GM21515 (cell line): ENCODE data around the gene CYP4F12.

Experiments used
- ATAC-seq: cut with Tn5 transposase; IDR thresholded peaks from one replicate; pipeline ENCODE4 v1.9.1; 2021; ENCODE audit not compliant: unreplicated experiment

CYP4F12 gene

DNA sequence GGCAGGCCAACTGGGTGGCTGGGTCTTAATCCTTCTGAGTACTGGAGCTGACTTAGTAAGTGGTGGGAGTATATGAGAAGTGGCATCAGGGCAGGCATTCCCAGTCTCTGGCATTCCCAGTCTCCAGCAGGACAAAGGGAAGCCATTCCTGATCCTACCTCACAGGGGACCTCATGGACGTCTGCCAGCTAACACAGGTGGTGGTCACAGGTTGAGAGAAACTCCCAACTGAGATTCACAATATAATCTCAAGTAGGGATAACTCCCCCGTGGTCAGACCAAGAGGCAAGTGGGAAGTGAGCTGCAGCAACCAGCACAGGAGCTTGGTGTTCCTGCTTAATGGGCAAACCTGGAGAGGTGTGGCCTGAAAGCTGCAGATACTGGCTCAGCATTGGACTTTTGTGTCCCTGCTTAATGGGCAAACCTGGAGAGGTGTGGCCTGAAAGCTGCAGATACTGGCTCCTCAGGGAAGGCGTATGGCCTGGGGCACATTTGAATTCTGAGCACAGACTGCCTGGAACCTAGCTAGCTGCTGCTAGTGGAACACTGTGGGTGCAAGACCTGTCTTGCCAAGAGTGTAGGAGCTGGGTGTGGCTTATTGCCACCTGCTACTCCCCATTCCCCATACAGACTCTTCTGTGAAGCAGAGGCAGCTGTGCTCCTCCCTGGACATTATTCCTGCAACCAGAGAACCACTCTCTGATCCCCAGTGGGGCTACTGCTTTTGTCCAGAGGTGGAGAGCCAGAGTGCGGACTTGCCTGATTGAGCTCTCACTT, 29.1 kb downstream of the CYP4F12 start:
- no peak for ATAC-seq

DNA sequence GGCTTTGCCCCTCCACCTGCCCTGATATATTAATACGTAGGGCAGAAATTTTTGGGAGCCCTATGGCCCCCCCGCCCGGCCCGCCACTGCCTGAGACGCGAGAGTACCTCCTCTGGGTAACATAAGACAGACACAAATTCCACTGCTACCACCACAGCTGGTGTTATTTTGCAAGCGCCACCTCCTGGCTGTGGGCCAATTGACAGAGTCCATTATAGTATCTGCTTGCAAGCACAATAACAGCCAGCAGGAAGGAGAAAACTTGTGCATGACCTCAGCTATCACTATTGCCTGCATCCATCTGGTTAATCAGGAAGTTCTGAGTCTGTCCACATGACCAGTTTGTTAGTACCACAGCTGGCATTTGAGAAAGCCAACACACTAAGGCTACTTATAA, 29.6 kb downstream of the CYP4F12 start:
- no peak for ATAC-seq

DNA sequence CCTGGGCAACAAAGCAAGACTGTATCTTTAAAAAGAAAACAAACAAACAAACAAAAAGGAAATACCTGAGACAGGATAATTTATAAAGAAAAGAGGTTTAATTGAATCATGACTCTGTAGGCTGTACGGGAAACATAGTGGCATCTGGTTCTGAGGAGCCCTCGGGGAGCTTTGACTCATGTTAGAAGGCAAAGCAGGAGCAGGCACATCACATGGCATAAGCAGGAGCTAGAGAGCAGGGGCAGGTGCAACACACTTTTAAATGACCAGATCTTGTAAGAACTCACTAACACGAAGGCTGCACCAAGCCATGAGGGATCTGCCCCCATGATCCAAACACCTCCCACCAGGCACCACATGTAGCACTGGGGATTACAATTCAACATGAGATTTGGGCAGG, 41.8 kb downstream of the CYP4F12 start:
- ATAC-seq: no peak

DNA sequence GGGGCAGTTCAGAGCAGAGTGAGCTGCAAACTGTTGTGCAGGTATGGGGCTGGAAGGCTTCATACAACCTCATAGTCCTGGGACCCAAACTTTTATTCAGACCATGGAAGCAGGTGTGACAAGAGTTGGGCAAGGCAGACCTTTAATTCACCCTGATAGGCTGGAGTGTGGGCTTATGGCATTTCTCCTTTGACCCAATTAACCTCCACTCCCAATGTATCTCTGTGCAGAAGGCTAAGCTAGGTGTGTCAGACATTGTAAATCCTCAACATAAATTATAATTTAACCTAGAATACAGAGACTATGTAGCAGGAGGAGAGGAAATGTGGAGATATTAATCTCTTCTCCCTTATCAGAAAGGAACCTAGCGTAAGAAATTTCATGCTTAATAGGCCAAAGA, 42.8 kb downstream of the CYP4F12 start:
- no peak for ATAC-seq

DNA sequence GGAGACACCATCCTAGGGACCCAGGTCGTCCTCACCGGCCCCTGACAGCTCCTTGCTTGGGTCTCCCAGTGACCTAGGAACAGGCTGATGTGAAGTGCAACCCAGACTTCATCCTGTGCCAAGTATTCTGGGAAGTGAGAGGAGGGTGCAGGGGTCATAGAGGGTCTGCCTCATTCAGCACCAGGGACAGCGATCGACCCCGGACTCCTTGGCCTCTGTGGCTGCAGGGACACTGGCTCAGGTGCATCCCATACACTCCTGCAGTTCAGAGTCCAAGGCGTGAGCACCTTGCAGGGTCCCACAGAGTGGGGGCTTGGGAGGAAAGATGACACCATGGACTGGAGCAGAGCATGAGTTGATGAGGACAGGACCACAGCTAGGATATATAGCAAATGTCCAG, 44.9 kb downstream of the CYP4F12 start:
- no peak for ATAC-seq

DNA sequence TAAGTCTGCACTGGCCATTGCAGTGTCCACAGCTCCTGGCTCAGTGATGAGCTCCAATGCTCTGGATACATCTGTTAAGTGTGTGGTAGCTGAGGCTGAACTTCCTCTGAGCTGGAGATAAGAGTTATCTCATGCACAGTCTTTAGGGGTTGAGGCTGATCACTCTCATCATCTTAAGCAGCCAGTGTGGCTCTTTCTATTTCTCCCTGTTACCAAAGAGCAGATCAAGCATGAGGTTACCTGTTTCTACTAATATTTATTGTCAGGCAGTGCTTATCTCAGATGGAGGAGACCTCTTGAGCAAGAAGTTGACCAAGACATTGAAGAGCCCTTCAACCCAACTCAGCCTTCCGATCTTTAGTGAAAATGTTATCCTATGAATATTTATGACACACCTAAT, 48.4 kb downstream of the CYP4F12 start:
- no peak for ATAC-seq

DNA sequence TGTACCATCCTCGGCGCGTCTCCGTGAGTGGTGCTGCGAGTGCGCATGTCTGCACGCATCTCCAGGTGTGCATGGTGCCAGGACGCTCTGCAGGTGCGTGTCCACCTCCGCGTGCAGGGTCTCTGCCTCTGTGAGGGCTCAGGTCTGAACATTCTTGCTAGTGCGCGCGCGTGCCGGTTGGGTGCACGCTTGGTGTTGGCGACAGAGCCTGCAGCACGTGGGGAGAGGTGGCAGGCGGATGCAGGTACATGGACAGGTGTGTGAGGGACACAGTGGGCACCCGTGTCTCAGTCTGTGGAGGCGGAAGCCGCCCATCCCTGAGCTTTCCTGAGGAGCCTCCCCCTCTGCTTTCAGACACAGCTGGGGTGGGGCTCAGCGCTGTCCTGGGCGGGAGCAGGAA, 50.1 kb downstream of the CYP4F12 start:
- no peak for ATAC-seq

DNA sequence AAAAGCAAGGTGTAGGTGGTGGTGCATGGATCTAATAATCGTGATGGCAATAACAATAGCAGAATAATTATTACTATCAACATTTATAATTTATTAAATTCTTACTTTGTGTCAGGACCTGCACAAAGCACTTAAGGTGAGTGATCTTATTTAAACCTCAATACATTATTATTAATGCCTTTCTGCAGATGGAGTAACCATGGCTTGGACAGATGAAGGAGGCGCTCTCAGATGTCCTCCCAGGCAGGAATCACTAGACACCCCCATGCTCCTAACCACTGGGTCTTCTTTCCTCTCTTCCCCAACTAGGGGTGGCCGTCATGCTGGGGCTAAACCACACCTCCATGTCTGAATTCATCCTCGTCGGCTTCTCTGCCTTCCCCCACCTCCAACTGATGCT, 54.8 kb downstream of the CYP4F12 start, which contains the start of gene OR10H2:
TSS of gene OR10H2 (plus strand) at position 301 of the 400 bp plus-strand sequence. CDS start at position 321, 20 bp downstream.
- ATAC-seq: no peak

DNA sequence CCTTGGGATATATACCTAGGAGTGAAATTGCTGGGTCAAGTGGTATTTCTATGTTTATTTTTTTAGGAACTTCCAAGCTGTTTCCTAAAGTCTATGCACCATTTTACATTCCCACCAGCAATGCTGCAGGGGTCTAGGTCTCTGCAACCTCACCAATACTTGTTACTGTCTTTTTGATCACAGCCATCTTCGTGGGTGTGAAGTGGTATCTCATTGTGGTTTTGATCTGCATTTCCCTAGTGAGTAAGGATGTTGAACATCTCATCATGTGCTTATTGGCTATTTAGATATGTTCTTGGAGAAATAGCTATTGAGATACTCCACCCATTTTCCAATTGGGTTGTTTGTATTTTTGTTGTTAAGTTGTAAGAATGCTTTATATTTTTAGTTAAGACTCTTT, 57.7 kb downstream of the CYP4F12 start:
- no peak for ATAC-seq

DNA sequence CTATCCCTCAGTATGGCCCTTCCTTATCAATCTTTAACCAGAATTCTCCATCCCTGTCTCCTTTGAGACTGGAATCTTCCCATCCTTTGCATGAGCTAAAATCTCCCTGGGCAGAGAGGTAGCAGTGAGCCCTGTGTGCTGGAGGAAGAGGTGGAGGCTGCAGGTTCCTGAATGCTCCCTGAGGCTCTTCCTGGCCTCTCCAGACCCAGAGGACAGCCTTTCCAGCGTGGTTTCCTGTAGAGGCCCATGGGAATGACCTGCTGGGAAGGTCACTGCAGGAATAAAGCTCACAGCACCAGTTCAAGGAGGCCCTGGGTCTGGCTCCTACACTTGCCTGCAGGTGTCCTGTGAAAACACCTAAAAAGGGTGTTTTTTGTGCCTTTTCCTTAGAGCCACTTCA, 59.5 kb downstream of the CYP4F12 start:
- no peak for ATAC-seq

DNA sequence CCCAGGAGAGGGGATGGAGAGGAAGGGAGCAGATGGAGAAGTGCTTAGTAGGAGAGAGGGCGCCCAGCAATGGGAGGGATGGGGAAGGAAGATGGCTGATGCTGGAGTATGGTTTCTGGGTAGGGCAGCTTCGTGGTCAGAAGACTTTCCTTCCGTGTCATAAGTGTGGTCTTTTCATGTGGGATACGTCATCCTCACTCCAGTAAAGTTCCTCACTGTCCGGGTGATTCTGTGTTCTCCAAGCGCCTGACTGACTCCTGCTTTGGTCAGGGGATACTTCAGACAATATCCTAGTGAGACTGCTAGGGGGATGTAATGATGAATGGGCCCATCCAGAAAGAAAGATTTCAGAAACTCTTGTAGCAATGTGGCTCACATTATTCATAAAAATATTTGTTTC, 61.0 kb downstream of the CYP4F12 start:
- ATAC-seq: no peak

DNA sequence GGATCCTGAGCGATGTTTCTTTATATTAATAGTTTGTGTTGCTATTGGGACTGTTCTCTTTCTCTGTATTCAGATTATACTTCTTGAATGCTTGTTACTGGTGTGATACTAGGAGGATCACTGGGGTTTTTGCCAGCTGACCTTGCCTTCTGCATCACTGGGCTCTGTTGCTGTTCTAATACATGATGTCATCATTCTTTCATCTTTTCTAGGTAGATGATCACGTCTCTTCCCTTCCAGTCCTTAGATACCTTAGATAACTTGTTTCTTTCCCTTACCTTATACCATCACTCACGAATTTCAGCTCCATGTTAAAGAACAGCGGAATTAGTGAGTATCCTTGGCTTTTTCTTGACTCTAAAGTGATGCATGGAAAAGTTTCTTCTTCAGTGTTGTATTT, 64.8 kb downstream of the CYP4F12 start, which contains the start of gene OR10H3:
TSS of gene OR10H3 (plus strand) at position 264 of the 400 bp plus-strand sequence. CDS start 3,408 bp downstream, outside the sequence.
- ATAC-seq: no peak

DNA sequence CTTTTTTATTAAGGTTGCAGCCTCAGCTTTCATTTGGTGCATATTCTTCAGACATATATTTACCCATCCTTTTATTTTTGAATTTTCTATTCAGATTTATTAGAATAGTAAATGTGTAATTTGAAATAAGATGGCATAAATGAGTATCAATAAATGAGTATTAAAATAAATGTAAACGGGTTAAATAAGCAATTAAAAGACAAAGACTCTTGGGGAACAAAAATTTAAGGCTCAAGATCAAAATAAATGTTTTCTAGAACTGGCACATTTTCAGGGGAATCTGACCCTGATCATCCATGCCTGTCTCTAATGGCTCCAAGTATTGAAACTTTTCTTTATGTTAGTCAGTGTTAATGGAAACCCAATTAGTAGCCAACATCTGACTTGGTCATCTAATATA, 67.9 kb downstream of the CYP4F12 start:
- ATAC-seq: no peak
